Stimulated activated CD4-positive, alpha-beta T cell treated with anti-CD3 and anti-CD28 coated beads, Interleukin-1b, Interleukin-23, amount 100 ng/mL, for 48 hours (primary cell): ENCODE results near the gene SOX9.
"Not testable (repeated sequence)": the region's sequence is repeated elsewhere in the genome, so short reads cannot be mapped to it uniquely, and the experiment has no call there.

Experiments
- DNase-seq: peaks from one replicate; pipeline ENCODE4 v3.0.0-alpha.2; 2020

Gene SOX9

DNA sequence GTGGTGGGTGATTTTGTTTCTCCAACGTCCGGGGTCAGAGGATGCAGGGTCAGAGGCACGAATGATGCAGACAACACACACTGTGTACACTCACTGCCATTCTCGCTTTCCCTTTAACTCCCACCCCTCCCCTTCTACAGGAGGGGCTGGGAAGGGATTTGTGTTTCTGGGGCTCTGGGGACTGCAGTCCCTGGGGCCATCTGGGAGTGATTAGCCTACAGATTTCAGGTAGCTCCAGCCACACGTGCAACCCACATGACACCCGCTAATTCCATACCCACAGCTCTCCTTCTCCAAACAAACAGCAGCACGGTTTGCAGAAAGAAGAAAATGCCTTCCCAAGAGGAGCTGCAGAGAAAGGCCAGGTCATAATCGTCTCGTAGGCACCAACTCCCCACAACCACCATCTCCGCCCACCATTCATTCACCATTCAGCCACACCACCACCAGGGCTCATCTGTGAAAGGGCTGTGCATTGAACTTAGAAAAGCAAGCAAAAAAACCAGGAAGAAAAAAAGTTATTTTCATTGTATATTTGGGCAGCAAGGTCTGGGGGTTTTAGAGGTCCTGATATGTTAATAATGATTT is 9.4 kb upstream of the SOX9 start:
- DNase-seq = no peak

DNA sequence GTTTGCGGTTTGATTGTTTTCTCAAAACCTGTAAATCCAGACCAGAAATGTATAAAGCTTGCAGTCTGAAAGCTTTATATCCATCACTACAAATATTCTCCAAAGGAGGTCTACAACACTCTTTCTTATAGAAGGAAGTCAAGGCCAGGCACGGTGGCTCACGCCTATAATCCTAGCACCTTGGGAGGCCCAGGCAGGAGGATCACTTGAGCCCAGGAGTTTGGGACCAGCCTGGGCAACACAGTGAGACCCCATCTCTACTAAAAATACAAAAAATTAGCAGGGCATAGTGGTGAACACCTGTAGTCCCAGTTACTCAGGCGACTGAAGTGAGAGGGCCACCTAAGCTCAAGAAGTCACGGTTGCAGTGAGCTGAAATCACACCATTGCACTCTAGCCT is 8.9 kb upstream of the SOX9 start:
- DNase-seq = not testable (repeated sequence)

DNA sequence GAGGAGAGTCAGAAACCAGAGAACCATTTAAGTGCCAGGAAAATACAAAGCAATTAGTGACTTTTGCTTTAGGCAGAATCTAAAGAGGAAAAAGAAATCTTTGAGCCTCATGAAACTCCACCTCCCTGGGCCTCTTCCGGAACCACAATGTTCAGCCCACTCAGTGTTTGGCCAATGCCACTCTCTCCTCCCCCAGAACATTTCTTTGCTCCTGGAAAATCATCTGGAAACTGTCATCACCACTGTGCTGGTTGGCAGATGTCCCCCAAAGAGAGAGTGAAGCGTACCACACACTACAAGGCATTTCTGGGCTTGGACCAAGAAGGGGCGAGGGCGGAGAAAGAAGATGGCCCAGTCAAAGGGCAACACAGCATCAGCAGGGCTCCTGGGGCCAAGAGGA is 7.1 kb upstream of the SOX9 start:
- DNase-seq = no peak

GRCh38 chr17:72115781-72116525 is 4.9 kb upstream of the SOX9 start:
- DNase-seq = no peak

GRCh38 chr17:72116661-72117521 is 3.9 kb upstream of the SOX9 start:
- DNase-seq = no peak

GRCh38 chr17:72117535-72118334 is 3.1 kb upstream of the SOX9 start:
- DNase-seq = no peak

DNA sequence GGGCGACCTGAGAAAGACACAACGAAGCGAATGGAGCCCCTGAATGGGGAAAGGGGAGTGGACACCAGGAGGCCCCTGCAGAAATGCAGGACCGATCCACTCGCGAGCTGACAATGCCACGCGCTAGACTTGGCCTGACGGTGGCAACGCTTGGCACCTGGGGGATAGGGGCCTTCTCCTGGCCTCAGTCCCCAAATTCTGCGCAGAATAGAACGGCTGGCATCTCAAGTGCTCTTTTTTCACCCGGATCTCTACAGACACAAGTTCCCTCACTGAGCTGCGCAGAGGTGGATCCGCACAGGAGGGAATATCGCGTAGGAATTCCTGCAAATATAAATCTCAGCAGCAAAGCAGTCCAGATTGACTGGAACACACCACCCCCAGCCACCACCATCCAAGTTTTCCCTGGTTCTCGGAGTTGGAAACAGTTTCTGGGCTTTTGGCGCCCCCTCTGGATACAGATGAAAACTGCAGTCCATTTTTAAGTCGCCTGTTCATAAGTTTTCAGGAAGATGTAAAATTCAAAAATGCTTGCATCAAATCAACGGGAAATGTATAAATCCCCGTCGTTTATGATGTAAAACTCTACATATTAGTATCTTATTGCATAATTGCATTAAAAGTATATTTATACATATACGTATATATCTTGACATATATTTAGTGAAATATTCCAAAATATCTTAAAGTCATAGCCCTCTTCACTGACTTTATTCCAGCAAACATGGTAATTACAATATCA is 2.3 kb upstream of the SOX9 start:
- DNase-seq = no peak

- DNase-seq = no peak
These were observed 1.5 kb upstream of the SOX9 start for GRCh38 chr17:72119077-72119872.

- no peak for DNase-seq
These were observed 763 bp upstream of the SOX9 start for GRCh38 chr17:72119873-72120641.

- no peak for DNase-seq
These were observed 567 bp downstream of the SOX9 start for GRCh38 chr17:72121164-72122009.

- no peak for DNase-seq
These were observed 1.4 kb downstream of the SOX9 start for GRCh38 chr17:72122010-72122764.

DNA sequence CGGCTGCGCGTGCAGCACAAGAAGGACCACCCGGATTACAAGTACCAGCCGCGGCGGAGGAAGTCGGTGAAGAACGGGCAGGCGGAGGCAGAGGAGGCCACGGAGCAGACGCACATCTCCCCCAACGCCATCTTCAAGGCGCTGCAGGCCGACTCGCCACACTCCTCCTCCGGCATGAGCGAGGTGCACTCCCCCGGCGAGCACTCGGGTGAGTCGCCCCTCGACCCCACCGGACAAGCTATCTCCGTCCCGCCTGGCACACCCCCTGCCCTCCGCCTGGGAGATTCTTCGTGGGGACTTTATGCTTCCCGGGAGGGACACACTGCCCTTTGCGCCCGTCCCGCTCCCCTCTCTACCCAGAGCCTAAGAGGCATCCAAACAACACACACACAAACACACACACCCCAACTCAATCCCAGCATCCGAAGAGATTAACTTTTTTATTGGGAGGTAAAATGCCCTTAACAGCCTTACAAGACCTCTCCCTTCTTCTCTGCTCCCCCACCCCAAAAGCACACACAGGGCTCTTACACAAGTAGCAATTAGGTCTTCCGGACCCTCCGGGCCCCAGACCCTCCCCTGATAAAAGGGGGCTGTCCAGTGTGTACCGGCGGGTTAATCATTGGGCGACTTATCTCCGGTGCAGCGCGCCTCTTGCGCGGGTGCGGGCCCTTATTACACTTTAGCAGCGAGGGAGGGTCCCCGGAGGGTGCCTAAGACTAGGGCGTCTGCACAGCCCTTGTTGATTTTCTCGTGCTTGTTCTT is 2.1 kb downstream of the SOX9 start:
- no peak for DNase-seq

GRCh38 chr17:72123530-72124437 is 3.0 kb downstream of the SOX9 start:
- no peak for DNase-seq

DNA sequence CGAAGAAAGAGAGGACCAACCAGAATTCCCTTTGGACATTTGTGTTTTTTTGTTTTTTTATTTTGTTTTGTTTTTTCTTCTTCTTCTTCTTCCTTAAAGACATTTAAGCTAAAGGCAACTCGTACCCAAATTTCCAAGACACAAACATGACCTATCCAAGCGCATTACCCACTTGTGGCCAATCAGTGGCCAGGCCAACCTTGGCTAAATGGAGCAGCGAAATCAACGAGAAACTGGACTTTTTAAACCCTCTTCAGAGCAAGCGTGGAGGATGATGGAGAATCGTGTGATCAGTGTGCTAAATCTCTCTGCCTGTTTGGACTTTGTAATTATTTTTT is 3.6 kb downstream of the SOX9 start:
- DNase-seq = no peak

DNA sequence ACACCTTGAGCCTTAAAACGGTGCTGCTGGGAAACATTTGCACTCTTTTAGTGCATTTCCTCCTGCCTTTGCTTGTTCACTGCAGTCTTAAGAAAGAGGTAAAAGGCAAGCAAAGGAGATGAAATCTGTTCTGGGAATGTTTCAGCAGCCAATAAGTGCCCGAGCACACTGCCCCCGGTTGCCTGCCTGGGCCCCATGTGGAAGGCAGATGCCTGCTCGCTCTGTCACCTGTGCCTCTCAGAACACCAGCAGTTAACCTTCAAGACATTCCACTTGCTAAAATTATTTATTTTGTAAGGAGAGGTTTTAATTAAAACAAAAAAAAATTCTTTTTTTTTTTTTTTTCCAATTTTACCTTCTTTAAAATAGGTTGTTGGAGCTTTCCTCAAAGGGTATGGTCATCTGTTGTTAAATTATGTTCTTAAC is 4.4 kb downstream of the SOX9 start:
- DNase-seq = no peak

DNA sequence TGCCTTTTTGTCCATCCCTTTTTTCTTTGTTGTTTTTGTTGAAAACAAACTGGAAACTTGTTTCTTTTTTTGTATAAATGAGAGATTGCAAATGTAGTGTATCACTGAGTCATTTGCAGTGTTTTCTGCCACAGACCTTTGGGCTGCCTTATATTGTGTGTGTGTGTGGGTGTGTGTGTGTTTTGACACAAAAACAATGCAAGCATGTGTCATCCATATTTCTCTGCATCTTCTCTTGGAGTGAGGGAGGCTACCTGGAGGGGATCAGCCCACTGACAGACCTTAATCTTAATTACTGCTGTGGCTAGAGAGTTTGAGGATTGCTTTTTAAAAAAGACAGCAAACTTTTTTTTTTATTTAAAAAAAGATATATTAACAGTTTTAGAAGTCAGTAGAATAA is 4.9 kb downstream of the SOX9 start:
- DNase-seq = no peak
